ENCODE results near the gene GOLIM4. TPM values are rescaled to one million over a fixed set of nuclear protein-coding genes. Genes with fewer than 3 reads are reported as not detected.
A peak's percentile ranks its signal among the peaks of the same experiment; 100 is the strongest.

The GOLIM4 gene, protein sequence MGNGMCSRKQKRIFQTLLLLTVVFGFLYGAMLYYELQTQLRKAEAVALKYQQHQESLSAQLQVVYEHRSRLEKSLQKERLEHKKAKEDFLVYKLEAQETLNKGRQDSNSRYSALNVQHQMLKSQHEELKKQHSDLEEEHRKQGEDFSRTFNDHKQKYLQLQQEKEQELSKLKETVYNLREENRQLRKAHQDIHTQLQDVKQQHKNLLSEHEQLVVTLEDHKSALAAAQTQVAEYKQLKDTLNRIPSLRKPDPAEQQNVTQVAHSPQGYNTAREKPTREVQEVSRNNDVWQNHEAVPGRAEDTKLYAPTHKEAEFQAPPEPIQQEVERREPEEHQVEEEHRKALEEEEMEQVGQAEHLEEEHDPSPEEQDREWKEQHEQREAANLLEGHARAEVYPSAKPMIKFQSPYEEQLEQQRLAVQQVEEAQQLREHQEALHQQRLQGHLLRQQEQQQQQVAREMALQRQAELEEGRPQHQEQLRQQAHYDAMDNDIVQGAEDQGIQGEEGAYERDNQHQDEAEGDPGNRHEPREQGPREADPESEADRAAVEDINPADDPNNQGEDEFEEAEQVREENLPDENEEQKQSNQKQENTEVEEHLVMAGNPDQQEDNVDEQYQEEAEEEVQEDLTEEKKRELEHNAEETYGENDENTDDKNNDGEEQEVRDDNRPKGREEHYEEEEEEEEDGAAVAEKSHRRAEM
- total RNA-seq (2021; ENCODE audit: unreplicated experiment) (35.4 TPM), Bru-seq, nascent RNA (percentile 82 among the genes with signal in this experiment), BruChase-seq, experiment 1, labeled RNA remaining after a 2-hour chase (percentile 77 among the genes with signal in this experiment), BruChase-seq, experiment 2, labeled RNA remaining after a 6-hour chase (percentile 82 among the genes with signal in this experiment)
- 46.0 TPM for polyA plus RNA-seq (2012; ENCODE audit: insufficient read length)
- long read RNA-seq, full-length matches to known transcripts, result 85 of 152 reads
- long read RNA-seq, partial matches to known transcripts, result 28 of 152 reads
- long read RNA-seq, other reads (novel, unspliced or antisense), result 39 of 152 reads

DNA sequence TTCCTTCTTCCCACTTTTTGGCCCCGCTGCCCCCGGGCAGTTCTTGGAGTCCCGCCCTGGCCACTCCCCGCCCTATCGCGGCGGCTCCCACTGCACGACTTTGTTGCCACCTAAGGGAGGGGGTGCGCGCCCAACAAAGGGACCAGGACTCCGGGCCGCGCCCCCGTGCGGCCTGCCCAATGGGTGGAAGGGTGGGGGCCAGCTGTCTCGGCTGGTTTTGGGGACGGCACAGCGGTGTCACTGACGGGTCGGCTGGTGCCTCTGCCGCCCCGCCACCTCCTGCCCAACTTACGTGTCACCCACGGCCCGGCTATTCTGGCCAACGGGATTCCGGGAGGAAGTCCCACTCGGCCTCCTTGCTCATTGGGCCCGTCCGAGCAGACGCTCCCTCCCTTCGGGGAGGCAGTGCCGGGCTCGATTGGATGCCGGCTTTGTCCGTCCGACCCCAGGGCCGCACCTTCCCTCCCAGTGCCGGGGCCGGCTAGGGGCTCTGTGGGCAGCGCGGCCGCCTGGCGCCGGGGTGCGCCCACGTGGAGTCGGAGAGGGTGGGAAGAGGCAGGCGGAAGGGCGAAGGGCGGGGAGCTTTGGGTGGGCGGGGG lies at the start of gene GOLIM4:
Gene GOLIM4 (minus strand): TSS at position 314 of the 599 bp plus-strand sequence. CDS start 639 bp downstream, outside the sequence.
- Histone ChIP-seq H3K27me3 (ENCODE audit: control insufficient read depth, insufficient read depth, low read length) (no peaks in the 10 kb centered on the region), H3K4me1 (ENCODE audit: control insufficient read depth, insufficient read depth, low read length) (peaks cover 39% of the 10 kb centered on the region), H3K4me3 (ENCODE audit: low read depth in 2 of 2, low read length in 2 of 2) (peak within 1 kb of the TSS; percentile 81 to 85), H3K9me3 (ENCODE audit: control insufficient read depth, insufficient read depth, low read depth, low read length) (no peaks in the 10 kb centered on the region), H3K27ac (ENCODE audit: low read length) (peak within 1 kb of the TSS; percentile 87), H3K36me3 (ENCODE audit: control insufficient read depth, insufficient read depth, low read length) (no peaks in the 10 kb centered on the region)
- in situ Hi-C loops (cut with HindIII; ENCODE audit: low pct_unique_long_range_greater_than_20kb, low sequenced_read_pairs) (no loop called here), intact Hi-C loops (cut with micrococcal nuclease; ENCODE audit: unreplicated experiment) (loop anchor here (1.0 to 2.0 kb wide), 2 partner anchors 49 to 70 kb away; no protein-coding TSS in a partner anchor)
- ATAC-seq (peak; percentile 96), DNase-seq (ENCODE audit: low read depth, low spot score) (peak; percentile 76)
- no TSS peak for BruUV-seq (replicated peaks)
- TF ChIP-seq SIN3A (IDR thresholded peaks at IDR 0.05; ENCODE audit: borderline replicate concordance, insufficient read depth, low read depth, low read length) (peak; percentile 75), TCF7L2 (IDR thresholded peaks at IDR 0.05; ENCODE audit: low read depth, low read length) (peak; percentile 27; the same call in 1 of the 2 replicates), POLR2AphosphoS5 (IDR thresholded peaks at IDR 0.05; ENCODE audit: low read depth, low read length) (peak; percentile 45; the same call in 1 of the 2 replicates)
- TF ChIP-seq, protein P1, sequence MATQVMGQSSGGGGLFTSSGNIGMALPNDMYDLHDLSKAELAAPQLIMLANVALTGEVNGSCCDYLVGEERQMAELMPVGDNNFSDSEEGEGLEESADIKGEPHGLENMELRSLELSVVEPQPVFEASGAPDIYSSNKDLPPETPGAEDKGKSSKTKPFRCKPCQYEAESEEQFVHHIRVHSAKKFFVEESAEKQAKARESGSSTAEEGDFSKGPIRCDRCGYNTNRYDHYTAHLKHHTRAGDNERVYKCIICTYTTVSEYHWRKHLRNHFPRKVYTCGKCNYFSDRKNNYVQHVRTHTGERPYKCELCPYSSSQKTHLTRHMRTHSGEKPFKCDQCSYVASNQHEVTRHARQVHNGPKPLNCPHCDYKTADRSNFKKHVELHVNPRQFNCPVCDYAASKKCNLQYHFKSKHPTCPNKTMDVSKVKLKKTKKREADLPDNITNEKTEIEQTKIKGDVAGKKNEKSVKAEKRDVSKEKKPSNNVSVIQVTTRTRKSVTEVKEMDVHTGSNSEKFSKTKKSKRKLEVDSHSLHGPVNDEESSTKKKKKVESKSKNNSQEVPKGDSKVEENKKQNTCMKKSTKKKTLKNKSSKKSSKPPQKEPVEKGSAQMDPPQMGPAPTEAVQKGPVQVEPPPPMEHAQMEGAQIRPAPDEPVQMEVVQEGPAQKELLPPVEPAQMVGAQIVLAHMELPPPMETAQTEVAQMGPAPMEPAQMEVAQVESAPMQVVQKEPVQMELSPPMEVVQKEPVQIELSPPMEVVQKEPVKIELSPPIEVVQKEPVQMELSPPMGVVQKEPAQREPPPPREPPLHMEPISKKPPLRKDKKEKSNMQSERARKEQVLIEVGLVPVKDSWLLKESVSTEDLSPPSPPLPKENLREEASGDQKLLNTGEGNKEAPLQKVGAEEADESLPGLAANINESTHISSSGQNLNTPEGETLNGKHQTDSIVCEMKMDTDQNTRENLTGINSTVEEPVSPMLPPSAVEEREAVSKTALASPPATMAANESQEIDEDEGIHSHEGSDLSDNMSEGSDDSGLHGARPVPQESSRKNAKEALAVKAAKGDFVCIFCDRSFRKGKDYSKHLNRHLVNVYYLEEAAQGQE (IDR thresholded peaks at IDR 0.05; ENCODE audit: insufficient read depth in 1 of 2, low read depth in 2 of 2, low read length in 1 of 2), result no peak
- ChIA-PET POLR2A (interaction anchor here (0.6 kb wide), 2 partner anchors 64 to 1872 kb away, joined by 3 to 4 read pairs; no protein-coding TSS in a partner anchor), CTCF (interaction anchor here (0.9 to 1.2 kb wide), 2 partner anchors 37 to 48 kb away, joined by 4 to 9 read pairs; no protein-coding TSS in a partner anchor)

DNA sequence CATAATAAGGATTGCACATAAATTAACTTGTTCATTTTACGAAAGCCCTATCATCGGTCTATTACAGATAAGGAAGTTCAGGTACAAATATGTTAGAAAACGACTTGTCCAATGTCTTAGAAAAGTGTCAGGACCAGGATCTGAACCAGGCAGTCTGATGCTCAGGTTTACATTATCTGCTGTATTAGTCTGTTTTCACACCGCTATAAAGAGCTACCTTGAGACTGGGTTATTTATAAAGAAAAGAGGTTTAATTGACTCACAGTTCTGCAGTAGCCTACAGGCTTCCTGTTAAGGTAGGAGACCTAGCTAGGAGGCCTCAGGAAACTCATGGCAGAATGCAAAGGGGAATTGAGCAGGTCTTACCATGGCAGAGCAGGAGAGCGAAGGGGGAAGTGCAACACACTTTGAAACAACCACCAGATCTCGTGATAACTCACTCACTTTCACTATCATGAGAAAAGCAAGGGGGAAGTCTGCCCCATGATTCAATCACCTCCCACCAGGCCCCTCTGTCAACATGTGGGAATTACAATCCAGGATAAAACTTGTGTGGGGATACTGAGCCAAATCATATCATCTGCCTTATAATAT lies 45.8 kb upstream of the GOLIM4 start:
- BruUV-seq (replicated peaks), result no TSS peak
- ChIA-PET POLR2A (no interaction called here), CTCF (no interaction called here)
- Histone ChIP-seq H3K27ac (ENCODE audit: low read length) (no peak overlapping the region), H3K4me3 (ENCODE audit: low read depth in 2 of 2, low read length in 2 of 2) (no peak overlapping the region), H3K4me1 (ENCODE audit: control insufficient read depth, insufficient read depth, low read length) (no peaks in the 10 kb centered on the region), H3K9me3 (ENCODE audit: control insufficient read depth, insufficient read depth, low read depth, low read length) (no peaks in the 10 kb centered on the region), H3K36me3 (ENCODE audit: control insufficient read depth, insufficient read depth, low read length) (no peaks in the 10 kb centered on the region), H3K27me3 (ENCODE audit: control insufficient read depth, insufficient read depth, low read length) (no peaks in the 10 kb centered on the region)
- intact Hi-C loops (cut with micrococcal nuclease; ENCODE audit: unreplicated experiment) (no loop called here), in situ Hi-C loops (cut with HindIII; ENCODE audit: low pct_unique_long_range_greater_than_20kb, low sequenced_read_pairs) (no loop called here)
- ATAC-seq (no peak), DNase-seq (ENCODE audit: low read depth, low spot score) (no peak)
- no peak for TF ChIP-seq TCF7L2 (IDR thresholded peaks at IDR 0.05; ENCODE audit: low read depth, low read length)
- TF ChIP-seq SIN3A (IDR thresholded peaks at IDR 0.05; ENCODE audit: borderline replicate concordance, insufficient read depth, low read depth, low read length), result no peak
- TF ChIP-seq, protein P2, sequence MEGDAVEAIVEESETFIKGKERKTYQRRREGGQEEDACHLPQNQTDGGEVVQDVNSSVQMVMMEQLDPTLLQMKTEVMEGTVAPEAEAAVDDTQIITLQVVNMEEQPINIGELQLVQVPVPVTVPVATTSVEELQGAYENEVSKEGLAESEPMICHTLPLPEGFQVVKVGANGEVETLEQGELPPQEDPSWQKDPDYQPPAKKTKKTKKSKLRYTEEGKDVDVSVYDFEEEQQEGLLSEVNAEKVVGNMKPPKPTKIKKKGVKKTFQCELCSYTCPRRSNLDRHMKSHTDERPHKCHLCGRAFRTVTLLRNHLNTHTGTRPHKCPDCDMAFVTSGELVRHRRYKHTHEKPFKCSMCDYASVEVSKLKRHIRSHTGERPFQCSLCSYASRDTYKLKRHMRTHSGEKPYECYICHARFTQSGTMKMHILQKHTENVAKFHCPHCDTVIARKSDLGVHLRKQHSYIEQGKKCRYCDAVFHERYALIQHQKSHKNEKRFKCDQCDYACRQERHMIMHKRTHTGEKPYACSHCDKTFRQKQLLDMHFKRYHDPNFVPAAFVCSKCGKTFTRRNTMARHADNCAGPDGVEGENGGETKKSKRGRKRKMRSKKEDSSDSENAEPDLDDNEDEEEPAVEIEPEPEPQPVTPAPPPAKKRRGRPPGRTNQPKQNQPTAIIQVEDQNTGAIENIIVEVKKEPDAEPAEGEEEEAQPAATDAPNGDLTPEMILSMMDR (IDR thresholded peaks at IDR 0.05), result no peak
- TF ChIP-seq, protein P1 (IDR thresholded peaks at IDR 0.05; ENCODE audit: insufficient read depth in 1 of 2, low read depth in 2 of 2, low read length in 1 of 2), result no peak
- no peak for TF ChIP-seq POLR2AphosphoS5 (IDR thresholded peaks at IDR 0.05; ENCODE audit: low read depth, low read length)

All from Panc1 (cell line).